Endothelial cell of umbilical vein (primary cell): Measurements from ENCODE around the gene JTB. TPM values are rescaled to one million over a fixed set of nuclear protein-coding genes. Genes with fewer than 3 reads are reported as not detected.

ENCODE experiments used
- BruUV-seq: library from RNA; stranded (reverse); fragments of 400-500 nt; replicated peaks from 2 replicates; lab custom pipeline; 2021; lab: Mats Ljungman, UMichigan
- CTCF ChIA-PET: fragments of 300-600, 350-600 bp; sonication (Branson Sonifier 250); formaldehyde crosslinking; loops from one replicate; lab custom pipeline; 2021; ENCODE audit warnings: antibody characterized with exemption, inconsistent platforms; lab: Charles Lee
- POLR2A ChIA-PET: fragments of 300-600, 350-600 bp; sonication (Branson Sonifier 250); formaldehyde crosslinking; loops from one replicate; lab custom pipeline; 2021; ENCODE audit warnings: antibody characterized with exemption, inconsistent platforms; lab: Charles Lee
- DNase-seq: peaks from one replicate; pipeline ENCODE4 v3.0.0-alpha.2; 2011; ENCODE audit warnings: low read depth, low spot score
- FAIRE-seq: peaks from 2 replicates; lab custom pipeline; 2011; peaks lifted over from hg19 to GRCh38; lab: Jason Lieb, UNC
- H2AFZ ChIP-seq: 2 replicates; pipeline ENCODE4 v1.6.0; 2012; ENCODE audit warnings: low read depth, low read length, control low read depth, inconsistent platforms
- H3K27ac ChIP-seq: 2 replicates; pipeline ENCODE4 v1.5.1; 2011; ENCODE audit warnings: low read depth, mild to moderate bottlenecking, control low read depth, low read length, moderate library complexity; ENCODE audit not compliant: insufficient read depth
- H3K27me3 ChIP-seq, 2 experiments: 2 replicates each; pipeline versions ENCODE4 v1.6.0 to v1.6.1; 2011; ENCODE audit warnings: low read length in 2 of 2, mixed read lengths in 1 of 2; ENCODE audit not compliant: control insufficient read depth in 2 of 2, insufficient read depth in 2 of 2
- H3K36me3 ChIP-seq, 2 experiments: 2 replicates in 1 of 2; 3 replicates in 1 of 2; pipeline ENCODE4 v1.5.1; 2011; ENCODE audit warnings: low read length in 2 of 2, mild to moderate bottlenecking in 1 of 2, moderate library complexity in 1 of 2; ENCODE audit not compliant: control insufficient read depth in 2 of 2, insufficient read depth in 2 of 2; ENCODE audit errors: extremely low read depth in 1 of 2
- H3K4me1 ChIP-seq: 3 replicates; pipeline ENCODE4 v1.5.1; 2011; ENCODE audit warnings: mild to moderate bottlenecking, low read length; ENCODE audit not compliant: control insufficient read depth, insufficient read depth; ENCODE audit errors: extremely low read depth
- H3K4me2 ChIP-seq: 2 replicates; pipeline ENCODE4 v1.6.1; 2011; ENCODE audit warnings: low read length, control low read depth, mixed read lengths; ENCODE audit not compliant: insufficient read depth
- H3K4me3 ChIP-seq, 3 experiments: fragments of 200-600 bp in 1 of 3; sonication (generic), shearing (Covaris generic) in 1 of 3; replicated peaks in 1 of 3; 2 replicates each; pipeline ENCODE4 v1.5.1; 2011 to 2016; ENCODE audit warnings: control low read depth in 3 of 3, low read length in 3 of 3, mild to moderate bottlenecking in 2 of 3, inconsistent platforms in 1 of 3, low read depth in 1 of 3, moderate library complexity in 1 of 3; ENCODE audit not compliant: insufficient read depth in 1 of 3
- H3K79me2 ChIP-seq: 2 replicates; pipeline ENCODE4 v1.6.0; 2012; ENCODE audit warnings: low read length, inconsistent platforms; ENCODE audit not compliant: control insufficient read depth, insufficient read depth
- H3K9ac ChIP-seq: replicated peaks from 2 replicates; pipeline ENCODE3; 2011; ENCODE audit warnings: low read length, control low read depth; ENCODE audit not compliant: insufficient read depth; ENCODE audit errors: extremely low read depth
- H3K9me1 ChIP-seq: replicated peaks from 3 replicates; pipeline ENCODE4 v1.6.0; 2011; ENCODE audit warnings: mild to moderate bottlenecking, low read length; ENCODE audit not compliant: control insufficient read depth, insufficient read depth; ENCODE audit errors: extremely low read depth
- H3K9me3 ChIP-seq: replicated peaks from 2 replicates; pipeline ENCODE4 v1.5.1; 2012; ENCODE audit warnings: low read length, inconsistent platforms; ENCODE audit not compliant: control insufficient read depth, insufficient read depth
- H4K20me1 ChIP-seq: replicated peaks from 2 replicates; pipeline ENCODE3; 2011; ENCODE audit warnings: mild to moderate bottlenecking, low read length; ENCODE audit not compliant: control insufficient read depth, insufficient read depth; ENCODE audit errors: extremely low read depth
- CTCF ChIP-seq, 2 donors: IDR thresholded peaks; 1 replicate in 1 of 2; 2 replicates in 1 of 2; pipeline ENCODE4 v1.5.1; 2011; ENCODE audit warnings: low read length in 2 of 2, mild to moderate bottlenecking in 2 of 2, moderate library complexity in 2 of 2, control low read depth in 1 of 2, inconsistent platforms in 1 of 2, low read depth in 1 of 2; ENCODE audit not compliant: insufficient read depth in 1 of 2; ENCODE audit errors: extremely low read depth in 1 of 2
- FOS ChIP-seq: IDR thresholded peaks from 2 replicates; pipeline ENCODE4 v1.6.1; 2011; ENCODE audit warnings: mild to moderate bottlenecking, low read length, moderate library complexity, borderline replicate concordance; ENCODE audit not compliant: insufficient read depth
- JUN ChIP-seq: IDR thresholded peaks from 2 replicates; pipeline ENCODE4 v1.6.1; 2011; ENCODE audit warnings: borderline replicate concordance, low read depth; ENCODE audit not compliant: insufficient read length, insufficient read depth
- MYC ChIP-seq: IDR thresholded peaks from one replicate; pipeline ENCODE4 v1.6.1; 2011; ENCODE audit warnings: mild to moderate bottlenecking, low read depth, low read length
- POLR2AphosphoS5 ChIP-seq: IDR thresholded peaks from 2 replicates; pipeline ENCODE4 v1.6.1; 2012; ENCODE audit warnings: low read depth, mild to moderate bottlenecking, control low read depth, low read length, moderate library complexity; ENCODE audit not compliant: insufficient read depth
- dilution Hi-C: fragments of 300-500 bp; cut with MboI; formaldehyde crosslinking; loops from one replicate; pipeline ENCODE4 v1.15.0; 2019; ENCODE audit warnings: low sequenced_read_pairs; ENCODE audit not compliant: extremely low pct_ligation_motif_present
- intact Hi-C: fragments of 100-400 bp; cut with micrococcal nuclease; formaldehyde crosslinking; loops from one replicate; pipeline ENCODE4 v1.10.0; 2022
- polyA plus RNA-seq, 4 experiments: library from polyadenylated mRNA; depleted of rRNA in 3 of 4; stranded (reverse) in 3 of 4; unstranded in 1 of 4; fragments of >200 nt; gene quantifications; 2 replicates each; pipeline versions ENCODE4 v1.2.1 to v1.2.3, GENCODE V29; 2011 to 2012; ENCODE audit warnings: missing spikeins in 1 of 4
- total RNA-seq: library from RNA; stranded (reverse); gene quantifications from 2 replicates; pipeline ENCODE4 v1.2.3, GENCODE V29; 2021

The JTB gene
- total and polyA plus RNA-seq, 2 donors (not counting 3 experiments of a cell fraction or from before 2014, with no cell fraction given), result 90.2 to 149 TPM

GRCh38 chr1:153959454-153959853 lies 18.0 kb downstream of the JTB start:
- TF ChIP-seq FOS, result no peak
- TF ChIP-seq CTCF (IDR thresholded peaks at IDR 0.05; ENCODE audit: extremely low read depth in 1 of 2, insufficient read depth in 1 of 2, low read depth in 1 of 2, low read length in 2 of 2), result no peak
- TF ChIP-seq POLR2AphosphoS5, result no peak
- TF ChIP-seq JUN, result no peak
- TF ChIP-seq MYC, result no peak
- DNase-seq (no peak), FAIRE-seq (no peak)
- Histone ChIP-seq H3K4me3 (no peak overlapping the region), H3K27me3 (no peaks in the 10 kb centered on the region), H3K9me1 (no peaks in the 10 kb centered on the region), H3K9me3 (no peaks in the 10 kb centered on the region), H3K36me3 (peaks cover 0 to 13% of the 10 kb centered on the region in 2 experiments), H2AFZ (no peak overlapping the region), H3K27ac (no peak overlapping the region), H3K4me1 (peaks cover 43% of the 10 kb centered on the region), H3K4me2 (no peak overlapping the region), H3K9ac (no peak overlapping the region), H3K79me2 (peaks cover 40% of the 10 kb centered on the region), H4K20me1 (no peaks in the 10 kb centered on the region)
- dilution Hi-C loops, result no loop called here
- POLR2A ChIA-PET, result interaction anchor here (0.9 kb wide), 1 partner anchor 13 kb away, joined by 5 read pairs; the partner anchor contains the start of gene DENND4B
- intact Hi-C loops, result no loop called here
- CTCF ChIA-PET, result interaction anchor here (0.6 to 4.2 kb wide), 4 partner anchors 8 to 163 kb away, joined by 3 to 25 read pairs (median 7); partner anchors contain the start of genes CREB3L4, DENND4B and JTB
- no TSS peak for BruUV-seq
